A673 (cell line): ENCODE measurements around the gene NSMCE4A. TPM values are rescaled to one million over a fixed set of nuclear protein-coding genes. Genes with fewer than 3 reads are reported as not detected.

Experiments used
- BruUV-seq: library from RNA; stranded (reverse); fragments of 400-500 nt; replicated peaks from 2 replicates; lab custom pipeline; 2021; lab: Mats Ljungman, UMichigan
- CTCF ChIA-PET: fragments of 300-600 bp; sonication (Branson Sonifier 250); formaldehyde crosslinking; loops from one replicate; lab custom pipeline; 2022; ENCODE audit warnings: antibody characterized with exemption; lab: Charles Lee
- POLR2A ChIA-PET: fragments of 300-600 bp; sonication (Branson Sonifier 250); formaldehyde crosslinking; loops from one replicate; lab custom pipeline; 2022; ENCODE audit warnings: antibody characterized with exemption; ENCODE audit not compliant: low non-redundant PET; lab: Charles Lee
- DNase-seq: peaks from one replicate; pipeline ENCODE4 v3.0.0-alpha.2; 2015; ENCODE audit warnings: low spot score
- H3K27ac ChIP-seq: fragments of 200-600 bp; sonication (generic); 2 replicates; pipeline ENCODE4 v1.5.1; 2016; ENCODE audit warnings: mixed run types, low read depth, mild to moderate bottlenecking, mixed read lengths, antibody characterized with exemption, low read length; ENCODE audit not compliant: poor library complexity, severe bottlenecking
- H3K27me3 ChIP-seq: fragments of 200-600 bp; sonication (generic); replicated peaks from 2 replicates; pipeline ENCODE4 v1.6.1; 2017; ENCODE audit warnings: mixed run types, low read depth, mild to moderate bottlenecking, mixed read lengths, antibody characterized with exemption, low read length; ENCODE audit not compliant: insufficient read depth, poor library complexity
- H3K36me3 ChIP-seq: fragments of 200-600 bp; sonication (generic); 2 replicates; pipeline ENCODE4 v1.6.1; 2016; ENCODE audit warnings: mixed run types, mild to moderate bottlenecking, mixed read lengths, antibody characterized with exemption, low read length; ENCODE audit not compliant: insufficient read depth, poor library complexity, severe bottlenecking
- H3K4me1 ChIP-seq: fragments of 200-600 bp; sonication (generic); 2 replicates; pipeline ENCODE4 v1.6.1; 2017; ENCODE audit warnings: mixed run types, mild to moderate bottlenecking, mixed read lengths, antibody characterized with exemption, low read length; ENCODE audit not compliant: insufficient read depth, poor library complexity, severe bottlenecking
- H3K4me3 ChIP-seq: fragments of 200-600 bp; sonication (generic); 2 replicates; pipeline ENCODE4 v1.5.1; 2016; ENCODE audit warnings: low read depth, mixed run types, mild to moderate bottlenecking, mixed read lengths, low read length; ENCODE audit not compliant: poor library complexity, severe bottlenecking
- H3K9me3 ChIP-seq: fragments of 200-600 bp; sonication (generic); 2 replicates; pipeline ENCODE4 v1.6.1; 2016; ENCODE audit warnings: mixed run types, low read depth, mild to moderate bottlenecking, mixed read lengths, antibody characterized with exemption, low read length; ENCODE audit not compliant: poor library complexity, severe bottlenecking
- CTCF ChIP-seq: fragments of 300-800, 200-600 bp; sonication (generic); conservative IDR thresholded peaks from 2 replicates; pipeline ENCODE4 v1.5.1; 2017; ENCODE audit warnings: low read depth, mild to moderate bottlenecking, antibody characterized with exemption, low read length, moderate library complexity, mixed read lengths
- EZH2 ChIP-seq: fragments of 200-600 bp; sonication (generic); IDR thresholded peaks from 2 replicates; pipeline ENCODE4 v1.6.1; 2017; ENCODE audit warnings: borderline replicate concordance, low read depth, mild to moderate bottlenecking, mixed read lengths, antibody characterized with exemption, low read length; ENCODE audit not compliant: poor library complexity, severe bottlenecking
- intact Hi-C: fragments of 100-400 bp; cut with micrococcal nuclease; formaldehyde crosslinking; loops from one replicate; pipeline ENCODE4 v1.10.0; 2022; ENCODE audit not compliant: unreplicated experiment
- total RNA-seq: library from RNA; stranded (reverse); gene quantifications from 2 replicates; pipeline ENCODE4 v1.2.3, GENCODE V29; 2021

Gene NSMCE4A
- total RNA-seq, 1 experiment from 2014 or later: 71.7 TPM

- ChIA-PET POLR2A (no interaction called here), CTCF (no interaction called here)
- Histone ChIP-seq H3K27me3 (no peaks in the 10 kb centered on the region), H3K4me1 (no peaks in the 10 kb centered on the region), H3K9me3 (peaks cover 12% of the 10 kb centered on the region), H3K36me3 (no peaks in the 10 kb centered on the region), H3K27ac (no peak overlapping the region), H3K4me3 (no peak overlapping the region)
- BruUV-seq: no TSS peak
- TF ChIP-seq CTCF: no peak
- TF ChIP-seq EZH2: no peak
- intact Hi-C loops: no loop called here
- no peak for DNase-seq
These were observed 8.8 kb upstream of the NSMCE4A start for GRCh38 chr10:121983852-121984251.

- H3K4me1 ChIP-seq: no peaks in the 10 kb centered on the region
- CTCF ChIA-PET: no interaction called here
- DNase-seq: no peak
- H3K9me3 ChIP-seq: peaks cover 17% of the 10 kb centered on the region
- TF ChIP-seq EZH2: no peak
- no peak for TF ChIP-seq CTCF
- H3K27ac ChIP-seq: no peak overlapping the region
- H3K36me3 ChIP-seq: no peaks in the 10 kb centered on the region
- no peaks in the 10 kb centered on the region for H3K27me3 ChIP-seq
- POLR2A ChIA-PET: no interaction called here
- H3K4me3 ChIP-seq: no peak overlapping the region
- BruUV-seq: no TSS peak
- intact Hi-C loops: no loop called here
These were observed 6.3 kb upstream of the NSMCE4A start for GRCh38 chr10:121981346-121981745.

- BruUV-seq: no TSS peak
- POLR2A ChIA-PET: no interaction called here
These were observed 3.5 kb upstream of the NSMCE4A start for GRCh38 chr10:121978511-121978910.

More at GRCh38 chr10:121978511-121978910, 3.5 kb upstream of the NSMCE4A start:
- H3K27me3 ChIP-seq: no peaks in the 10 kb centered on the region
- CTCF ChIA-PET: no interaction called here
- no peak overlapping the region for H3K4me3 ChIP-seq
- no peak for TF ChIP-seq EZH2
- no peak for TF ChIP-seq CTCF
- no peak overlapping the region for H3K27ac ChIP-seq
- H3K36me3 ChIP-seq: no peaks in the 10 kb centered on the region
- intact Hi-C loops: no loop called here
- H3K4me1 ChIP-seq: peaks cover 4% of the 10 kb centered on the region
- peaks cover 12% of the 10 kb centered on the region for H3K9me3 ChIP-seq
- DNase-seq: no peak
